ENCODE measurements around the gene GSX2. TPM values are rescaled to one million over a fixed set of nuclear protein-coding genes. Genes with fewer than 3 reads are reported as not detected.

Gene GSX2
- total RNA-seq, 2 donors from 2014 or later = not detected

- Mint-ChIP-seq H3K27ac (no peak overlapping the region), H3K36me3 (ENCODE audit: low read depth) (no peaks in the 10 kb centered on the region), H3K9me3 (no peaks in the 10 kb centered on the region), H3K4me3 (no peak overlapping the region), H3K4me1 (no peaks in the 10 kb centered on the region), H3K27me3 (peaks cover 18% of the 10 kb centered on the region)
- no peak for ATAC-seq (replicated peaks)
Observed at GRCh38 chr4:54146139-54146538, 46.2 kb downstream of the GSX2 start.

GRCh38 chr4:54149323-54149722 is 49.4 kb downstream of the GSX2 start:
- no peaks in the 10 kb centered on the region for H3K36me3 Mint-ChIP-seq (ENCODE audit: low read depth)
- no peak for ATAC-seq (replicated peaks)
- H3K4me3 Mint-ChIP-seq = no peak overlapping the region
- no peaks in the 10 kb centered on the region for H3K9me3 Mint-ChIP-seq
- H3K27ac Mint-ChIP-seq = no peak overlapping the region
- no peaks in the 10 kb centered on the region for H3K4me1 Mint-ChIP-seq
- peaks cover 30% of the 10 kb centered on the region for H3K27me3 Mint-ChIP-seq

Other genes starting within 250 kb of the GSX2 start
- gene CHIC2, start 35.6 kb upstream of the GSX2 start, total RNA-seq = 10 to 100 TPM; 12.8 to 21.8 TPM
- gene PDGFRA, start 129.1 kb downstream of the GSX2 start, total RNA-seq = under 1 TPM; 0.50 to 0.56 TPM

All from activated T-helper 17 cell treated with anti-CD3 and anti-CD28 coated beads, Interleukin-2, amount 50 U/mL, for 72 hours (primary cell).